SKM-1 treated with dmso at 0.1 percent for 144 hours (cell line): ENCODE measurements around the gene LAMC2.

ENCODE experiments used
- DNase-seq: peaks from one replicate; lab custom pipeline; 2025; ENCODE audit not compliant: unreplicated experiment; lab: John Stamatoyannopoulos, UW

The LAMC2 gene

DNA sequence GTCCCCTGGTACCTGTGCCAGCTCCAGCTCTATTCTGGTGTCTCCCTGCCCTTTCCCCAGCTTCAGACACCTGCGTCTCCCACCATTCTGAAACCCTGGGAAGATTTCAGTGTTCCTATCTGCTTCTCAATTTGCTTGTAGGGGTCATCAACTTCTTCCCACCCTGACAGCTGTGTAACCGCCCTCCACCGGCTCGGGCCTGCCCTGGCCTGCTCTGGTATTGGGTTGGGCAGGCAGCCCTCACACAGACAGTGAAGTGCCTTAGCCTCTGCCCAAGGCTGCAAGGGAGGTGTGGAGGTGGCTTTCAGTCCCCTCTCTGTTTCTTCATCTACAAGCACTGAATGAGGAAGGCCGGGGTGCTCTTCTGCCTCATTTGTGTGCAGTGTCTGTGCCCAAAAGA is 97.2 kb downstream of the LAMC2 start:
- DNase-seq: no peak

DNA sequence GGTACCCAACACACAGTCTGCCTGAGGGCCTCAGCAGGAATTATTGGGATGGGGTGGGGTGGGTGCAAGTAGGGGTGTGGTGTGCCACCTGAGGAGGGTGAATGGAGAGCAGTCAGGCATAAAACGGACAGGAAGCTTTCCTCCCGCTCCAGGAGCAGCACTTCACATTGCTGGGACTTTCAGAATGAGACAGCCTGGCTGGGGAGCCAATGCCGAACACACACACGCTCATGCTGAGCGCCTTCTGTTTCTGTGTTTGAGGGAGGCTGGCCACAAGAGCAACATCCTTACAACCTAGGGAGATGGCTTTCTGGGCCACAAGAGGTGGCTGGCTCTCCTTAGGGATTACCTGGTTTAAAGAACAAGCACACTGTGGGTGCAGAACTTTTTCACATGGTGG is 98.0 kb downstream of the LAMC2 start:
- no peak for DNase-seq

DNA sequence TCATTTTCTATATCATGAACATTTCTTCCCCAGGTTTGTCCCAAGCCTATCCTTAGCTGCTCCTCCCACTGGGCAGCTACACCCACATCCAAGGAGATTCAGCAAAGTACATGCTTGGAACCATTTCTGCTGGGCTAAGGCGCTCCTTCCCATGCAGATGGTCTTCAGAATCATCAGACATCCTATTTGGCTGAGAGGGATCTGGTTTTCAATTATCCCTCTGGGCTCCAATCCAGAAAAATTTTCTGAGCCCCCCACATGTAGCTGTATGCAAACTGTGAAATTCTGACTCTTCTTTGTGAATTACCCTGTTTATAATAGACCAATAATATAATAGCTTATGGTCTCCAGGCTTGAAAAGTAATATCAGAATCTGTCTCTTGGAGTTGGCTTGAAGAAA is 99.2 kb downstream of the LAMC2 start:
- no peak for DNase-seq

DNA sequence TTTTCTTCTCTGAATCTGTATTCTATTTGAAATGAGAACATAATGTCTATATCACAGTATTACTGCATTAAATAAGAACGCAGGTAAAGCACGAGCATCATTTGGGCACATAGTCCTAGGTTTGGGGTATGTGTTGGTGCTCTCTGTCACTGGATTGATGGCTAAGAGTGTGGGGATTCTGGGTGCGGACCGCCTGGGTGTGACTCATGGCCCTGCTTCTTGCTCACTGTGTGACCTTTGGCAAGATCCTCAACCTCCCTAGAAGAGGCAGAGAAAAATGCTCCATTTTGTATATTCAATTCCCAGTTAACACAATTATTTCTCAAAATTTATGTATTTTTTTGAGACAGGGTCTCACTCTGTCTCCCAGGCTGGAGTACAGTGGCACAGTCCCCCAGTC is 99.7 kb downstream of the LAMC2 start:
- no peak for DNase-seq

DNA sequence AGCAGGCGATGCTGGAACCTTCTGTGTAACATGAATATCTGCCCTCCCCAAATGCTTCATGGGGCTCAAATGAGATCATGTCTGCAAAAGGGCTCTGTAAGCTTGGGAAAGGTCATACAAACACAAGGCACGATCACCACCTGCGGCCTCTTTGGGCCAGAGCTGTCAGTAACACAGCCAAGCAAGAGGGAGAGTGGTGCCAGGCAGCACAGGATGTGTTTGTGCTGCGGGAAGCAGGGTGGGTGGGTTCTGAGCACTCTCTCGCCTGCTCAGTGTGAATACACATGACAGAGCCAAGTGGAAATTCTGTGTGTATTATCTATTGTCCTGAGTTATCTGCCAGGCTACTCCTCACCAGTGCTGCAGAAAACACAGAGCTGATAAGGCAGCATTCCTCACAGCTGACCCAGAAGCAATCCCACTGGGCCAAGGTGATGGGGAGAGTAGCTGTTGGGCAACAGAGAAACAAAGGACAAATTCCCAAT is 101.2 kb downstream of the LAMC2 start:
- no peak for DNase-seq

DNA sequence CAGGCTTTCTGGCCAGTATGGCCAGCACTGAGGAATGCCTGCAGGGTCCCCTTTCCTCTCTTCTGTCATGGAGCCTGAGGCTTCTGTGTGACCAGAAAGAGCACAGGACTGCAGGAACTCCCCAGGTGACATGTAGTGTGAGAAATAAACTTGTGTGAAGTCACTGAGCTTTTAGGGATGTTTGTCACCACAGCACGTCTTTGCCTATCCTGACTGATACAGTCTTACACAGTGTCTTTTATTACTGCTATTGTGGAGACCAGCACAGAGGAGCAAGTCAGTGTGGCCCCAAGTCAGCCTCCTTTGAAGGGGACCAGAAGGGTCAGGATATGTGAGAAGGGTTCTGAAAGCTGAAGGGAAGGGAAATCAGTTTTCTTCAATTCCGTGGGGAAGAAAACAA is 102.5 kb downstream of the LAMC2 start:
- no peak for DNase-seq

DNA sequence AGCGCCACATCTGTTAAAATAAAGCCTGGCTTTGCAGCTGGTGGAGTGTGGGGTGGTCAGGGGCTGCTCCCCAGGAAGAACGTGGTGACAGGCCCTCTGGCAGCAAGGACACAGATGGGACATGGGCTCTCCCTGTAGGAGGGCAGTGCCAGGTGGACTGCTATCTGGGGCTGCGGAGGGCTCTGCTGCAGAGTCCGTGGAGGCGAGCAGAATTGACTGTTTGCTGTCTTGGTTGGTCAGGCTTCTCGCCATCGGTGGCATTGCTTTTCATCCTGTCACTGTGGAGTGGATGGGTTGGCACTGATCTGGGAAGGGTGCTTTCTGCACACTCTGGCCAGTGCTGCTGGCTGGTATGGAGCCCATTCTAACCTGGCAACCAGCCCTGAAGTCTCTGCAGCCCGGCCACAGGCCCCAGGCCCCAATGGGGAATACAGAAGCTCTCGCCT is 103.0 kb downstream of the LAMC2 start:
- no peak for DNase-seq

DNA sequence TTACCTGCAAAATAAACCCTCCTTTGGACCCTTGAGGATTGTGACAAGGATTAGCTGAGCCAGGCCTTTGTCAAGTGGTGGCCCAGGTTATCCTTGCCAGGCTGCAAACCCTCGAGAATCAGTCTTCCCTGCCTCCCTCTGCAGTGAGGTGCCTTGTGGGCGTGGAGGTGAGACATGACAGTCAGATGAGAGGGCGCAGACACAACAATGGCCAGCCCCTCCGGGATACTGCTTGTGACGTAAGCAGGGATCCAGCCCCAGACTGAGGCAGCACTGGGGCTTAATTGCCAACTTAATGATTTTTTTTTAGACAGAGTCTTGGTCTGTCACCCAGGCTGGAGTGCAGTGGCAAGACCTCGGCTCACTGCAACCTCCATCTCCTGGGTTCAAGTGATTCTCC is 104.6 kb downstream of the LAMC2 start:
- no peak for DNase-seq

DNA sequence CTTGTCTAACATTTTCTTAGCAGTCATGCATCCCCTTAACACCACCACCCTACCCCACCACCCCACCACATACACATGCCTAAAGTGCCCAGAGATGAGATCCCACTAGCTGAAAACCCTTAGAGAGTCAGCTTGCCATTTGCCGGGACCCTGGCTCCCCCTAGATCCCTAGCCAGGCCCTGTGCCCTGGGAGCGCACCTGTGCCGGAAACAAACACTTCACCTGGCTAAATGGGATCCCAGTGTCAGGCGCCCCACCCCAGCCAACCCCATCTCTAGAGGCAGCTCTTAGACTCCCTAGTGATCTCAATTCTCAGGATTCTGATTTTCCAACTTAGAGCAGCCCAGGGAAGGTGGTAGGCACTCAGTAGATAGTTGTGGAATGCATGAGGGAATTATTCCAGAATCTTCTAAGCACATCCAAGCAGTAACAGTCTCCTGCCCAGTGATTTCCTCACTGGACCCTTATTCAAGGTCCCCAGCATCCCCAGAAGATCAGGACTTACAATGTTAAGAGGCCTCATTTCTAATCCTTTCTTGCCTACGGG is 105.2 kb downstream of the LAMC2 start:
- no peak for DNase-seq

DNA sequence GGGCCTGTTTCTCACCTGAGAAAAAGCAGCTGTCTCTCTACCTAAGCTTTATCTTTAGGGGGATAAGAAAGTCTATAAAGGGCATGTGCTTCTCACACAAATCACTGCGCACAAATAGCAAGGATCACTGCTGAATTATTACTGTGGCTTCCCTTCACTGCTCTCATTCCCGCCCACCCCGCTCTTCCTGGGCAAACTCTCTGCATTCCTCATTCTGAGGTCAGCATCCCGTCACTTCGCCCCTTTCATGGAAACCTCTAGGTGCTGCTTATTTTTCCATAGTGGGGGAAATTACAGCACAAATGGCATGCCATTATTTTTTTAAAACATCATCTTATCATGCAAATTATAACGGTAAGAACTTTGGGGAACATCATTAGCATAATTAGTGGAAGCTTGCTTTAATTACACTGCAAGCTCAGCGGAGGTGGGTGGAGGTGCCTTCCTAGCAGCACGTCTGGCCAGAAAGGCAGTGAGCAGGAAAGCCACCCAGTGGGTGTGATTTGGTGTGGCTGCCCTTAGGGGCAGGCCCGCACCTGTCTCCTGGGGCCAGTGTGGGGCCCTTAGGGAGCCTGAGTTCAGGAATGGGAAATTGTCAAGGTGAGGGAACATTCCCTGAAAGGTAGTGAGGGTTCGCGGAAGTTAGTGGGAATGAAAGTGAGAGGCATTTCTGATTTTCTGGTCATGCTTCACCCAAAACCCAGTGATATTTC is 105.9 kb downstream of the LAMC2 start:
- no peak for DNase-seq

DNA sequence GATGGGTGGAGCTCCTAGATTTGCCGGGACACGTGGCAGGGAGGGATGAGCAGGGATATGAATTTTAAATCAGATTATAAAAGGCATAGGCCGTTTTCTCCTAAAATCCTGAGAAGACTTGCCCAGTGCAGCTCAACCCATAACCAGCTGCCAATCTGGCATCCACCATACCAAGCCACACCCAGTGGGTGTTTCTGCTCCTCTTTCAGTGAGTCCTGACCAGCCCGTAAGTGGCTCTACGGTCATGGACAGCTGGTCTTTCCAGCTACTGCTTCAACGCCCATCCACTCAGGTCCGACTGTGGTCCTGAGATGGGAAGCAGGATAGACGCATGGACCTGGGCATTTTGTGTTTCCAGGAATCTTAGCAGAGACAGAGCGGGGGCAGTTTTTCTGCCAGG is 107.2 kb downstream of the LAMC2 start:
- DNase-seq: no peak

DNA sequence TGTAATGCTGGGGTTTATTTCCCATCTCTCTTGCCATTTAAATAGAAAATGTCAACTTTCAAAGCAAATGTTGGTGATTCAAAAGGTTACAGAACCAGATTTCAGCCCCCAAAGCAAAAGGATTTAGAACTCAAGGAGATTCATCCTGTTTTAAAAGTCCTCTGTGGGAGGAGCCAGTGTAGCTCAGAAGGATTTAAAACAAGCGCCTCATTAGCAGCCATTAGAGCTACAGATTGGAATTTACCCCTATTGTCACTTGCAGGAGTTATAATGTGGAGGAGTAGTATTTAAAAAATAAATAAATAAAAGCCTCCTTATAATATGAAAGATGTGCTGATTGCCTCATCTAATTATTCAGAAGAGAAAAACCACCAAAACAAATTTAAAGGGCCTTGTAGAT is 107.8 kb downstream of the LAMC2 start:
- DNase-seq: no peak
